ENCODE data around the gene PLCG2.
"Not testable (repeated sequence)": the region's sequence is repeated elsewhere in the genome, so short reads cannot be mapped to it uniquely, and the experiment has no call there.

Gene PLCG2

DNA sequence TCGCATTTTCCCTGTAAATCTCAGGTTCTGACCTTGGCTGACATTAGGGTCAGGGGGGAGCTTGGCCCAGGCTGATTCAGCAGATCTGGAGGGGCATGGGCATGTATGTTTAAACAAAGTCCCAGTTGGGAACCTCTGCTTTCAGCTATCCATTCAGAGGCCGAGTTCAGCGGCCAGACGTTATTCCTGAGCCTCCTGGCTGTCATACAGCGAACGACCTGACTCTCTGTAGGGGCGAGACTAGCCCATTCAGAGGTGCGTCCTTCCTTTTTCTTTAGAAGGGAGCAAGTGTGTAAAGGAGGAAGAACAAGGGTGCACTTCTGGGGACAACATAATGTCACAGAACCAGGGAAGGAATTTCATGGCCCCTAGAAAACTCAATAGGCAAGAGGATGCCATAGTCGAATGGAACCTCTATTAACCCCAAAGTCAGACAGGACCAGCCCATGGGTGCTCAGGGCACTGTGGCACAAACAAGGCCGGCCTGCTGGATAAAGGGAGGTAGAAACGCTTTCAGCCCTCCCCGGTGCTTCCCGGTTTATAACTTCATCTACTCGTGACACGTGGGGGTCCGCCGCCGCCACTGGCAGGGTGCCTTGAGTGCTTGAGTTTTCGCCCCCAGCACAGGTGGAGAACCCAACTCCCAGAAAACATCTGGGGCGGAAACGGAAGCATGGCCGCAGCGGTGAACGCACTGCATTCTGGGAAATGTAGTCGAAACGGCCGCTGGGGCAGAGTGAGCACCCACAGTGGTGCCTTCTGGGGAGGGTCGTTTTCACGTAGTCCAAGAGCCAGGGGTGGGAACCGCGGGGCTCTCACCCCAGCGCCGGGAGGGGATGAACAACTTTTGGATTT lies 33.2 kb upstream of the PLCG2 start:
- Mint-ChIP-seq H3K27me3 (no peaks in the 10 kb centered on the region), H3K4me3 (peak overlapping the region; percentile 79), H3K27ac (peak overlapping the region; percentile 92), H3K4me1 (peaks cover 27% of the 10 kb centered on the region), H3K36me3 (ENCODE audit: low read depth) (peaks cover 2% of the 10 kb centered on the region), H3K9me3 (peaks cover 3% of the 10 kb centered on the region)
- ATAC-seq = peak; percentile 62
- DNase-seq = peak; percentile 79

GRCh38 chr16:81746566-81746965 lies 32.5 kb upstream of the PLCG2 start:
- Mint-ChIP-seq H3K4me3 (peak overlapping the region; percentile 79), H3K9me3 (peaks cover 3% of the 10 kb centered on the region), H3K27me3 (no peaks in the 10 kb centered on the region), H3K4me1 (peaks cover 23% of the 10 kb centered on the region), H3K27ac (peak overlapping the region; percentile 92), H3K36me3 (ENCODE audit: low read depth) (peaks cover 2% of the 10 kb centered on the region)
- DNase-seq = no peak
- no peak for ATAC-seq

DNA sequence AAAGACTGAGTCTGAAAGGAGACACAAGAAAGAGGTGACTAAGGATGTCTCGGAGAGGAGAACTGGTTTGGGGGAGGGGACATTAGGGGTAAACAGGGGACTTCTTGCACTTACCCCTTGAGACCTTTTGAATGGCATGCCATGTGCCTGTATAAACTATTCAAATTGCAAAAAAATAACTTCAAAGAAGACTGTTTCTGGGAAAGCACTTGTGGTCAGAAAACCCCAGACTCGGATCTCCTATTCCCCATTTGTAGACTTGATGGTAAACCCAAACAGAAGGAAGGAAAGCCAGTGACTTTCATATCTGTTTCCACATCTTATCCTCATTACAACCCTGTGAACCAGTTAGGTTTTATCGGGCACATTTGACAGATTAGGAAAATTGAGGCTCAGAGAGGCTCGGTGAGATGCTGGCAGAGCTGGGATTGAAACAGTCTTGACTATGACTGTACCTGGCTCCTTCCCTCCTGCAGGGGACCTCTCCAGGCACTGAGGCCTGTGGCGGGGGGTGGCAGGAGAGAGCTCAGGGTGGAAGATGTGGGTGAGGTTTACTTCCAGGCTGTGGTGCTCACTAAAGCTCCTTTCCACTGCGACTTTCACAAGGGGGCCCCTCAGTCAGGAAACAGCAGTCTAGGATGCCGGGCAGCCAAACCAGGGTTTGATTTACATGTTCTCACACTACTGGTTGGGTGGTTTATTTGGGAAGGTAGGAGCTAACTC lies 30.5 kb upstream of the PLCG2 start:
- H3K4me1 Mint-ChIP-seq = peaks cover 24% of the 10 kb centered on the region
- H3K27ac Mint-ChIP-seq = peak overlapping the region; percentile 59
- H3K4me3 Mint-ChIP-seq = no peak overlapping the region
- peaks cover 2% of the 10 kb centered on the region for H3K36me3 Mint-ChIP-seq (ENCODE audit: low read depth)
- H3K27me3 Mint-ChIP-seq = no peaks in the 10 kb centered on the region
- peaks cover 3% of the 10 kb centered on the region for H3K9me3 Mint-ChIP-seq
- DNase-seq (peak; percentile 18), ATAC-seq (peak; percentile 38)

DNA sequence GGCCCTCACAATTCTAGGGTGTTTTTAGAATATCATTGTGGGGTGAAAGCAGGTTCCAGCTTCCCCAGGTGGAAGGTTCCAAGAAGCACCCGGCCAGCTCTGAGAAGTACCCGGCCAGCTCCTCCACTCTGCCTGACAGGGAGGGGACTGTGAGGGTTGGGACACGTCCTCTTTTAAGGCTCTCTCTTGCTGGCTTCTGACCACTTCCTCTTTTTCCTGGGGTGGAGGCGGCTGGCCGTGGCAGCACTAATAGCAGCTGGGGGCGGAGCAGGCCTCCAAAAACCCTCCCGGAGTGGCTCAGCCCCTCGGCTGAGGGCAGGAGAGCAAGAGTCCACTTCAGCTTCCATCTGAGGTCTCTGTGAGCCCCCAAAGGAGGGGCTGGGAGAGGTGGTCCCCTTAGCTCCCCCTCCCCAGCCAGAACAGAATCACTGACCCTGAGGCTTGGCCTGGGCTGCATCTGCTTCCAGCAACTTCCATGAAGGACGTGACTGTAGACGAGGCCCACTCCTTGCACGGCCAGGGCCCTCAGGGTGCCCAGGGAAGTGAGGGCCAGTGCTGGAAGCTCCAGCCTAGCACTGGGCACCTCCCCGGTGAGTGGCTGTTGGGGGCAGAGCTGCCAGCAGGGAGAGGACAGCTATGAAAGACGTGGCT lies 26.7 kb upstream of the PLCG2 start:
- Mint-ChIP-seq H3K27me3 (no peaks in the 10 kb centered on the region), H3K27ac (no peak overlapping the region), H3K36me3 (ENCODE audit: low read depth) (no peaks in the 10 kb centered on the region), H3K4me3 (no peak overlapping the region), H3K9me3 (no peaks in the 10 kb centered on the region), H3K4me1 (peaks cover 23% of the 10 kb centered on the region)
- DNase-seq (peak; percentile 20), ATAC-seq (no peak)

GRCh38 chr16:81752876-81753227 lies 26.2 kb upstream of the PLCG2 start:
- peaks cover 26% of the 10 kb centered on the region for H3K4me1 Mint-ChIP-seq
- no peaks in the 10 kb centered on the region for H3K27me3 Mint-ChIP-seq
- H3K4me3 Mint-ChIP-seq = no peak overlapping the region
- no peak overlapping the region for H3K27ac Mint-ChIP-seq
- DNase-seq = no peak
- no peaks in the 10 kb centered on the region for H3K9me3 Mint-ChIP-seq
- ATAC-seq = no peak
- H3K36me3 Mint-ChIP-seq (ENCODE audit: low read depth) = no peaks in the 10 kb centered on the region

- Mint-ChIP-seq H3K4me3 (no peak overlapping the region), H3K27ac (no peak overlapping the region), H3K4me1 (peaks cover 24% of the 10 kb centered on the region), H3K9me3 (no peaks in the 10 kb centered on the region), H3K36me3 (ENCODE audit: low read depth) (no peaks in the 10 kb centered on the region), H3K27me3 (no peaks in the 10 kb centered on the region)
- DNase-seq = no peak
- ATAC-seq = no peak
Measured at GRCh38 chr16:81754858-81755257, 24.2 kb upstream of the PLCG2 start.

GRCh38 chr16:81755915-81756614 lies 23.0 kb upstream of the PLCG2 start:
- H3K4me3 Mint-ChIP-seq = no peak overlapping the region
- H3K36me3 Mint-ChIP-seq (ENCODE audit: low read depth) = no peaks in the 10 kb centered on the region
- H3K9me3 Mint-ChIP-seq = no peaks in the 10 kb centered on the region
- H3K4me1 Mint-ChIP-seq = peaks cover 24% of the 10 kb centered on the region
- peak overlapping the region; percentile 28 for H3K27ac Mint-ChIP-seq
- DNase-seq (no peak), ATAC-seq (no peak)
- H3K27me3 Mint-ChIP-seq = no peaks in the 10 kb centered on the region

DNA sequence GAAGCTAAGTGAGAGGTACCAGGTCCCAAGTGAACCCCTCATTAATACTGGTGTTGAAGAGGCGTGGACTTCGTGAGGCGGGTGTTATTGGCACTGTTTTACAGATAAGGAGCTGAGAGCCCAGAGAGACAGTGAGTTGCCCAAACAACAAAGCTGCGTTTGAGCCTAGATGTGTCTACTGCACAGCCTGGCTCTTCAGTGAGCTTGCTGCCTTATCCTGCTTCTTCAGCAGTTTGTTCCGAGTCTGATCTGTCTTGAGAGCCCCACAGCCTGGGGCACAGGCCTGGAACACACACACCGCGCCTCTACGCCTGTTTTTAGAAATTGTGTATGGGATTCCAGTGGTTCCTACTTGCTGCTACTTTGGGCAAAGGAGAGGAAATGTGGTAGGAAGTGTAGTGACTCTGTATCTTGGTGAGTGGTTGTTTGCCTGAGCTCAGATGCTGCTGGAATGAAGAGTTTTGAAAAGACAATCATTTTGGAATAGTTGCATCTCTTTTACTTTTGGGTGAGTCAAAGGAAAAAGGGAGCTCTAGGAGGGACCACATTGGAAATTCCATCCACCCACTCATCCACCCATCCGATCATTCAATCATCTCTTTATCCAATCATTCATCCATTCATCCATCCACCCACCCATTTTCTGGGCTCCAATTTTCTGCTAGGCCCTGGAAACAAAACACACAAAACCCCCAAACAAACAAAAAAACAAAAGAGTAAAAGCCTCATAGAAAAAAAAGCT lies 22.3 kb upstream of the PLCG2 start:
- DNase-seq (no peak), ATAC-seq (no peak)
- Mint-ChIP-seq H3K9me3 (no peaks in the 10 kb centered on the region), H3K36me3 (ENCODE audit: low read depth) (no peaks in the 10 kb centered on the region), H3K27me3 (no peaks in the 10 kb centered on the region), H3K4me3 (no peak overlapping the region), H3K27ac (peak overlapping the region; percentile 28), H3K4me1 (peaks cover 22% of the 10 kb centered on the region)

GRCh38 chr16:81758376-81758775 lies 20.7 kb upstream of the PLCG2 start:
- Mint-ChIP-seq H3K4me1 (peaks cover 21% of the 10 kb centered on the region), H3K9me3 (no peaks in the 10 kb centered on the region), H3K27me3 (no peaks in the 10 kb centered on the region), H3K27ac (no peak overlapping the region), H3K4me3 (no peak overlapping the region), H3K36me3 (ENCODE audit: low read depth) (no peaks in the 10 kb centered on the region)
- no peak for DNase-seq
- ATAC-seq = peak; percentile 59

GRCh38 chr16:81762322-81762721 lies 16.8 kb upstream of the PLCG2 start:
- not testable (repeated sequence) for H3K9me3 Mint-ChIP-seq; H3K27me3 Mint-ChIP-seq; H3K27ac Mint-ChIP-seq; H3K36me3 Mint-ChIP-seq (ENCODE audit: low read depth); H3K4me3 Mint-ChIP-seq; DNase-seq; ATAC-seq
- peaks cover 11% of the 10 kb centered on the region for H3K4me1 Mint-ChIP-seq

DNA sequence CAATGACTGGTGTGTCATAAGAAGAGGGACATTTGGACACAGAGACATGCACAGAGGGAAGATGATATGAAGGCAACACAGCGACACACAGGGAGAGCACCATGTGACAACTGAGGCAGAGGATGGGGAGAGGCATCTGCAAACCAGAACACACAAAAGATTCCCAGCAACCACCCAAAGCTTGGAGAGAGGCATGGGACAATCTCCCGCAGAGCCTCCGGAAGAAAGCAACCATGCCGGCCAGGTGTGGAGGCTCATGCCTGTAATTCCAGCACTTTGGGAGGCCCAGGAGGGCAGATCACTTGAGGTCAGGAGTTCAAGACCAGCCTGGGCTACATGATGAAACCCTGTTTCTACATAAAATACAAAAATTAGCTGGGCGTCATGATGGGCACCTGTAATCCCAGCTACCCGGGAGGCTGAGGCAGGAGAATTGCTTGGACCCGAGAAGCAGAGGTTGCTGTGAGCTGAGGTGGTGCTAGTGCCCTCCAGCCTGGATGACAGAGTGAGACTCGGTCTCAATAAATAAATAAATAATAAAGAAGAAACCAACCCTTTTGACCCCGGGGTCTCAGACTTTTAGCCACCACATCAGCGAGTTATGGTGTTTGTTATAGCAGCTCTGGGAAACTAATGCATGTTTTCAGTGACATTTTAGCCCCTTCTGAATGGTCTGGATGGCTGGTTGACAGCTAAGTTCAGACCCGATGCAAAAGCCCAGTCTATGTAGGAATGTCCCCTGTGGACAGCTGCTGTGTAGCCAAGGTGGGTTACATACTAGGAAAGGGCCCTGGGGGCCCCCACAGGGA lies 13.8 kb upstream of the PLCG2 start:
- no peaks in the 10 kb centered on the region for H3K9me3 Mint-ChIP-seq
- H3K4me1 Mint-ChIP-seq = no peaks in the 10 kb centered on the region
- H3K36me3 Mint-ChIP-seq (ENCODE audit: low read depth) = no peaks in the 10 kb centered on the region
- H3K27ac Mint-ChIP-seq = no peak overlapping the region
- H3K4me3 Mint-ChIP-seq = no peak overlapping the region
- ATAC-seq (no peak), DNase-seq (no peak)
- no peaks in the 10 kb centered on the region for H3K27me3 Mint-ChIP-seq

DNA sequence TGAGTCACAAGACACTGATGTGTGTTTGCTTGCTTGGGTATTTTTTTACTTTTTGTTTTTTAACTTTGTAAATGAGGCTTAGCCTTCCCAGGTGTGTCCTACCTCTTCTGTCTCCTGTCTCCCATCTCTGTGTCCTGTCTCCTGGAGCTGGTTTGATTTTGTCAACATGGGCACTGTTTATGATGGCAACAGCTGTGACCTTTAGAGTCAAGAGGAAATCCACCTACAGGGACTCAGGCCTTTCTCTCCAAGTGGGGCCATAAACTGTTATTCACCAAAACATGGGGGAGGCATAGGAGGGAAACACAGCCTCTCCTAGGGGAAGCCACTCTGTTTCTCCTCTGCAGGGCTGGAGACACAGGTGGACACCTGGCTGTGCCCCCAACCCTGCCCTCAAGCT lies 13.1 kb upstream of the PLCG2 start:
- no peaks in the 10 kb centered on the region for H3K36me3 Mint-ChIP-seq (ENCODE audit: low read depth)
- no peaks in the 10 kb centered on the region for H3K9me3 Mint-ChIP-seq
- H3K4me3 Mint-ChIP-seq = no peak overlapping the region
- H3K4me1 Mint-ChIP-seq = peaks cover under 1% of the 10 kb centered on the region
- no peak for ATAC-seq
- H3K27ac Mint-ChIP-seq = no peak overlapping the region
- no peaks in the 10 kb centered on the region for H3K27me3 Mint-ChIP-seq
- DNase-seq = no peak

DNA sequence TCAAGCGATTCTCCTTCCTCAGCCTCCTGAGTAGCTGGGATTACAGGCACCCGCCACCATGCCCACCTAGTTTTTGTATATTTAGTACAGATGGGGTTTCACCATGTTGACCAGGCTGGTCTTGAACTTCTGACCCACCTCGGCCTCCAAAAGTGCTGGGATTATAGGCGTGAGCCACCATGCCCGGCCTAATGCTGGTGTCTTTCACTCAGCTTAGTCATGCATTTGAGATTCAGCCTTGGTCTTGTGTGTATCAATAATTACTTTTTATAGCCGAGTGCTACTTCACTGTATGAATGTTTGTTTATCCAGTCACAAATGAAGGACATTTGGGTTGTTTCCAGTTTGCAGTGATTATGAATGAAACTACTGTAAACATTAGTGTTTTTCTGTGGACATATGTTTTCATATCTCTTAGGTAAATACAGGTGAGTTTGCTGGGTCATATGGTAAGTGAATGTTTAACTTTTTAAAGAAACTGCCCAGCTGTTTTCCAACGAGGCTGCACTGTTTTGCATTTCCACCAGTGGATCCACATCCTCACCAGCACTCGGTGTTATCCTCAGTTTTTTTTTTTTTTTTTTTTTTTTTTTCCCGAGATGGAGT lies 11.0 kb upstream of the PLCG2 start:
- no peaks in the 10 kb centered on the region for H3K27me3 Mint-ChIP-seq
- H3K4me1 Mint-ChIP-seq = peaks cover 3% of the 10 kb centered on the region
- DNase-seq (no peak), ATAC-seq (no peak)
- no peaks in the 10 kb centered on the region for H3K36me3 Mint-ChIP-seq (ENCODE audit: low read depth)
- H3K9me3 Mint-ChIP-seq = no peaks in the 10 kb centered on the region
- no peak overlapping the region for H3K4me3 Mint-ChIP-seq
- no peak overlapping the region for H3K27ac Mint-ChIP-seq

Data from activated naive CD8-positive, alpha-beta T cell treated with anti-CD3 and anti-CD28 coated beads, Interleukin-2, amount 50 U/mL, for 24 hours (primary cell).